Measurements from ENCODE around the gene RASA3.
"Not testable (repeated sequence)": the region's sequence is repeated elsewhere in the genome, so short reads cannot be mapped to it uniquely, and the experiment has no call there.

Gene RASA3

DNA sequence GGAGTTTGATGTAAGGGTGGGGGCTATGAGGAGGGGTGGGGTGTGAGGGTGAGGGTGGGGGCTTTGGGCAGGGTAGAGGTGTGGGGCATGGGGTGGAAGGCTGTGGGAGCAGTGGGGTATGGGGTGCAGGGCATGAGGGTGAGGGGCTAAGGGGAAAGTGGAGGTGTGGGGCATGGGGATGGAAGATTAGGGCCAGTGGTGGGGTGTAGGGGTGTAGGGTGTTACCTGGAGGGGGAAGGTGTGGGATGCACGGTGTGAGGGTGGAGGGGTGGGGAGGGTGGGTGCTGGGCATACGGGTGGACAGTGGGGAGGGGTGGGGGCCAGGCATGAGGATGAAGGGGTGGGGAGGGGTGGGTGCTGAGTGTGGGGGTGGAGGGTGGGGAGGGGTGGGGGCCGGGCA, 22.9 kb upstream of the RASA3 start:
- no peak for DNase-seq

DNA sequence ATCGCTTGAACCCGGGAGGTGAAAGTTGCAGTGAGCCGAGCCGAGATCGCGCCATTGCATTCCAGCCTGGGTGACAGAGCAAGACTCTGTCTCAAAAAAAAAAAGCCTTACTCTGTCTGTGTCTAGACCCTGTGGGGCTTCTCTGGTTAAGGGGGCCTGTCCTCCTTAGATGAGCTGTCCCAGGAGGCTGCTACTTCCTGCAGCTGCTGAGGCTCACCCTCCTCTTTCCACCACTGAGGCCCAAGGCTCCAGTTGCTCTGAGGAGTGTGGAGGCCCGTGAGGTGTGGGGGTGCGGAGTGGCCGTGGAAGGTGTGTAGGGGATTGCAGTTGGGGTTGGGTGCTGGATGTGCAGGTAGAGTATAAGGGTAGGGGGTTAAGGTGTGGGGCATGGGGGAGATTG, 22.1 kb upstream of the RASA3 start:
- DNase-seq = no peak

DNA sequence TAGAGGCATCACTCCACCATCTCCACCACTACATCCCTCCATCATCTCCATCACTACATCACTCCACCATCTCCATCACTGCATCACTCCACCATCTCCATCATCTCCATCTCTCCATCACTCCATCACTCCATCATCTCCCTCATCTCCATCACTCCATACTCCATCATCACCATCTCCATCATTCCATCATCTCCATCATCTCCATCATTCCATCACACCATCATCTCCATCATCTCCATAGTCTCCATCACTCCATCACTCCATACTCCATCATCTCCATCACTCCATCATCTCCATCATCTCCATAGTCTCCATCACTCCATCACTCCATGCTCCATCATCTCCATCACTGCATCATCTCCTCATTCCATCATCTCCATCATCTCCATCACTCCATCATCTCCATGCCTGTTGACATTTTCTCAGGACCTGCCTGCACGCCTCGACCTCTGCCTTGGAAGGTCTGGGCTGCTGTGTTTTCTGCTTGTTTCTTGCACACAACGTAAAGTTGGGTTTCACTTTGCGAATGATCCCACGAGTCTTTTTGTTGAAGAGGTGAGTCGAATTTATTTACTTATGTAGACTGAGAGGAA, 21.2 kb upstream of the RASA3 start:
- DNase-seq = no peak

DNA sequence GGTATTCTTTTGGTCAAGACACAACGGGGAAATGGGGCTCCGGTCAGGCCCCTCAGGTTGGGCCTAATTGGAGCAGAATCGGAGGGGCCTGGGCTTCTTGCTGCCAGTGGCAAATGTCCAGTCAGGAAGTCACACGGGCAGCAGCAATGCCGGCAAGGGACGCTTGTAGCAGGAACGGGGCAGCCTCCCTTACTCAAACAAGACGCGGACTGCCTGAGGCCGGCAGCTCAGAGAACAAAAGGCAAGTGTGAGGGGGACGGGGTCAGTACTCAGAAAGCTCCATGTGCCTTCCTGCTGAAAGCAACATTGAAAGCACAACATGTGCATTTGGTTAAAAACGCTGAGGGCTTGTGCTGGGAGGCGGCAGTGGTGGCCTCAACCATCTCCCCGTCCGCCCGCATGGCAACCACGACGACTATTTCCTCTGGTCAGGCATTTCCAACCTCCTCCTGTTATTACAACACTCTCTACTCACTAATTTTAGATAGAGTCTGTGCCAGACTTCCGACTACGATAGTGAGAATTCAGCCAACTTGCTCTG, 20.5 kb upstream of the RASA3 start:
- no peak for DNase-seq

DNA sequence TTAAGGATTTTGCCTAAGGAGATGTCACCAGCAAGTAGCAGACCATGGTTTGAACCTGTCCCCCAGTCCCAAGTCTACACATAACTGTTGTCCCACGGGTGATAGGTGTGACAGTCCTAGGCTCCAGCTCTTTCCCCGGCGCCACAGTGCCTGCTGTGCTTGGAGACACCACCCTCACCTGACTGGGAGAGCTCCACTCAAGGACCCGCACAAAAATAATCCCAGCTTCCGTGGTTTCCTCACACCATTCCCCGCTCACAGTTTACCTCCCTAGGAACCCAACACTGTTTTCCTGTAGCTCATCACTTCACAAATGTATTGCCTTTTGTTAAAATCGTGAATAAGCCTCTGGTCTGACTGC, 19.8 kb upstream of the RASA3 start:
- DNase-seq = no peak

DNA sequence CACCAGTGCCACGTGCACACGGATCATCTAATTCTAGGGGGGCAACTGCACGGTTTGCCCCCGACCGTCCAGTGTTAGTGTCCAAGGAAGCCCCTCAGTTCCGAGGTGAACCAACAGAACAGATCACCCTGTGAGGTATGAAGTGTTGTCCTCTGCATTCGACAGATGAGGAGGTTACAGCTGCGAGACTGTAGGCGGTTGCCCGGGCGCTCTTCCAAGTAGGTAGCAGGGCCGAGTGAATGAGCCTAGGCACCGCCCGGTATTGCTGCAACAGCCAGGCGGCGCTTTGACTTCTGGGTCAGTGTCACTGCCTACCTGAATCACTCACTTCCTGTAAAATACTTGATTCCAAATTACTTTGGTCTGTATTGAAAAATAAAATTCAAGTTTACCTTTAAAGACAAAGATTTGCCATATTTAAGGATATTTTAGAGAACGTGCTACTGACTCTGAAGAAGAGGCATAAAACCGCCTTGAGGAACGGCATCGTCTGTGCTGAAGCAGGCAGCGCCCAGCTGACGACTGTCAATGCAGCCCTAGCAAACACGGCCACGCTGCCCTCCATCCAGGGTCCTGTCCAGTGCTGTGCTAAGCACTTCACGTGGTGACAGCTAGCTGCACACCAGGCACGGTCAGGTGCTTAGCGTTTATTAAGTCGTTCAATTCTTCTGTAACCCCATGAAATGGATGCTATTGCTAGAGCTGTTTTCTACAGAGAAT, 19.3 kb upstream of the RASA3 start:
- no peak for DNase-seq

DNA sequence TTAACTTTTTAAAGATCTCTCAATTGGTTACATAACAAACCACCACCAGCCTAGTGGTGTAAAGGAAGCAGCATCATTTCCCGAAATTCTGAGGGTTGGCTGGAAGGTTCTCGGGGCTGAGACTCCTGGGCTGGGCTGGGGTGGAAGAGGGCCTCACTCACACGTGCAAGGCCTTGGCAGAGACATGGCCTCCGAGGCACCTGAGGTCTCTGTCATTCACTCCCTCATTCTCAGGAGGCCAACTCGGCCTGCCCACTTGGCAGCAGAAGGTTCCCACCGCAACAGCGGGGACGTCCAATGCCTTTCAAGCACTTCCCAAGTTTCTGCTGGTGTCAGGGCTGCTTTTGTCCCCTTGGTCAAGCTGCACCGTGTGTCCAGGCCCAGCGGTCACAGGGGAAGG, 18.6 kb upstream of the RASA3 start:
- no peak for DNase-seq

DNA sequence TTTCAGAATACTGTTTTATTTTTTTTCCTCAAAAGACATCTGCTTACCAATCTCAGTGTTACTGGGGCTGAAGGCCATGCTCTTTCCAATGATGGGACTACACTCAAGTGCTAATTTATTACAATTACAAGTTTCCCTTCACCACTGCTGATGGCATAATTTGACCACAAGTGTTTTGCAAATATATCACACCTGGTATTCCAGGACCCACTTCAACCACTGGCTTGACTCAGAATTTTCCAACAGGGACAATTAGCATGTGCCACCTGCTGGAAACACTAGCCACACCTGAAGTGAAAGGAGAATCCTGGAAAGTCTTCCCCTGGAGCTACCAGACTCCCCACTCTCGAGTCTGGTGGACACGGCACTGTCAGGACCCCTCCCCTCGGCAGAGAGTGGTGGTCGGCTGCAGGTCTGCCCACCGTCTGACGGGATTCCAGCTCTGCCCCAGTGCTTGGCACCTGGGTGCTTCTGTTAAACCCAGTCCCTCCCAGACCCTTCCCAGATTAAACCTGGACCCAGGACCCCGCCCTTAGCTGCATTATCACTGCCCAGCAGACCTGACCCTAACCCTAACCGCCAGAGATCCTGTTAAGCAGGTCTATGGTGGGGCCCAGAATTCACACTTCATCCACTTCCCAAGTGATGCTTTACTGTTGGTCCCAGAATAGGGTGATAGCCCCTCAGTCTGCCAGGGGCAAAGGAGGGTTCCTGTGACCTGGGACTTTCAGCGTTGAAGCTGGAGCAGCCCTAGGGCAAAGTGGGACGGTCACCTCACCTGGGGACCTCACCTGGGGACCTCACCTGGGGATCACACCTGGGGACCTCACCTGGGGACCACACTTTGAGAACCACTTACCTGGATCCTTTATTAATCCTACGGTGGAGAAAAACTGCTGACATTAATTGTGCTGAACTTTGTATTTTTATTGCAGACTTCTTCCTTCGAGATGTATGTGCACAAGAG, 17.6 kb upstream of the RASA3 start:
- DNase-seq = no peak

DNA sequence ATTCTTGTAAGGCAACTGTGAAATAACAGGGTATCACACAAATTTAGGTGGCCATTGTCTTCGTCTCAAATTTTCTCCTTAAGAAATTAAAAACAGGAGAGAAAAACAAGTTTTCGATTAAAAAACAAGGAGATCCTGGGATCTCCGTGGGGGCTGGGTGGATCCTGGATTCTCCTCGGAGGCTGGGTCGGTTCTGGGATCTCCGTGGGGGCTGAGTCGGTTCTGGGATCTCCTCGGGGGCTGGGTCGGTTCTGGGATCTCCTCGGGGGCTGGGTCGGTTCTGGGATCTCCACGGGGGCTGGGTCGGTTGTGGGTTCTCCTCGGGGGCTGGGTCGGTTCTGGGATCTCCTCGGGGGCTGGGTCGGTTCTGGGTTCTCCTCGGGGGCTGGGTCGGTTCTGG, 16.5 kb upstream of the RASA3 start:
- DNase-seq = not testable (repeated sequence)

DNA sequence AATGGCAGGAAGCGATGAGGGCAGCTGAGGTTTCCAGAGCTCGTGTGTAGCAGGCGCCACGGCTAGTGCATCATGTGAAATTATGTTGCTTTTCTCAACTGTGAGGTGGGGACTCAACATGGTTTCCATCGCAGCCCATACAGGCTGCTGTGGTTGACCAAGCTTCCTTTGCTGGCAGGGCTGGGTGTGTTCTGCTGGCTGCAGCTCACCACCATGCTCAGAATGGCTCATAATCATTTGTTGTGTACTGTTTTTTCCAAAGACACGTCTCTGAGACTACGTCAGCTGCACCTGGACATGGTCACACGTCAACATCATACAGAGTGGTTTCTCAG, 16.1 kb upstream of the RASA3 start:
- DNase-seq = peak; percentile 93

DNA sequence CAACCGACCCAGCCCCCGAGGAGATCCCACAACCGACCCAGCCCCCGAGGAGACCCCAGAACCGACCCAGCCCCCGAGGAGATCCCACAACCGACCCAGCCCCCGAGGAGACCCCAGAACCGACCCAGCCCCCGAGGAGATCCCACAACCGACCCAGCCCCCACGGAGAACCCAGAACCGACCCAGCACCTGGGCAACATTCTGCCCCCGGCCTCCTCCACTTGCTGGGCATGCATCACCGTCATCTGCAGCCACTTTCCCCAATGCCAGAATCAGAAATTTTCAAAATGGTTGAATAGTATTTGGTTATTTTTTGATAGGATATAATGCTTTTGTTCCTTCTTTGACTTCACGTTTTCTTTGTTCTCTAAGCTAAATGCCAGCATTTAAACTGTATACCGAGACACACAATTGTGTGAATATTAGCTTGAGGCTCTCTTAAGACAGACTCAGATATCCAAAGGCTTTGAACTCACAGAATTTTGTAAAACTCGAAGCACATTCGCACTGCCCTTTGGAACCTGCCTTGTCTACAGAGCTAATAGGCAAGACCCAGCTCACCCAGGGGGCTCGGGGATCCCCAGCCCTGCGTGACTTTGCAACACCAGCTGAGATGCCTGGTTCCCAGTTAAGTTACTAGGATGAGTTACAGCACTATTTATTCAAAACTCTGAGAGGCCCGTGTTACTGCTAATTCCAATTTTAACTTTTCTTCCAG, 15.5 kb upstream of the RASA3 start:
- DNase-seq = no peak

DNA sequence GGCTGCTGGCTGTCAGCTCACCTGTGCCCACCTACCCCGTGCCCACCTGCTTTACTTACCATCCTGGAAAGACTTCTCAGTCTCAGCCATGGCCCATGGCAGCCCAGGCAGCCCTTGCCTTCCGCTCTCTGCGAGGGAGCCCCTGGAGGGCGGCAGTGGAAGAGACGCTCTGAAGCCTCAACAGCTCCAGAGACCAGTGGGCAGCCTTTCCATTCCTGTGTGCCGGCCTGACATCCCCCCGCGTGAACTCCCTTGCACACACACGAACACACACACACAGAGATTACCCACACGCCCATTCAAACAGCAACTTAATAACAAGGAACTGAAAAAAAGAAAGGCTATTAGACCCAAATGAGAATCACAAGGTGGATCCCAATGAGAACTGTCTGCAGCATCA, 14.2 kb upstream of the RASA3 start:
- no peak for DNase-seq

DNA sequence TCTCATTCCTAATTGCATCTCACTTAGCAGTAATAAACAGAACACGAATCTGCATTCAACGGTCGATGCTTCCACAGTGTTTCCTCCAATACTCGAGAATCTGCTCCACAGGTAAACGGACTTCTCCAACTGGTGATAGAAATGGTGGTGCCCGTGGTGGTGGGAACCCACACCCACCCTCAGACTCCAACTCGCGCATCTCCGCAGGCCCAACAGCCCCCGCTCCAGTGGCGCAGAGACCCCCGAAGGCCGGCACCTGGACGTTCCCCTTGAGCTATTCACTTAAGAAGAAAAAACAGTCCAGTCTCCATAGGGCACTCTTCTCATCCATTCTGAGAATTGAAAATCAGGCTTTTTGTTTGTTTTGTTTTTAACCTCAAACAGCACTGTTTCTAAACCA, 13.8 kb upstream of the RASA3 start:
- DNase-seq = no peak

DNA sequence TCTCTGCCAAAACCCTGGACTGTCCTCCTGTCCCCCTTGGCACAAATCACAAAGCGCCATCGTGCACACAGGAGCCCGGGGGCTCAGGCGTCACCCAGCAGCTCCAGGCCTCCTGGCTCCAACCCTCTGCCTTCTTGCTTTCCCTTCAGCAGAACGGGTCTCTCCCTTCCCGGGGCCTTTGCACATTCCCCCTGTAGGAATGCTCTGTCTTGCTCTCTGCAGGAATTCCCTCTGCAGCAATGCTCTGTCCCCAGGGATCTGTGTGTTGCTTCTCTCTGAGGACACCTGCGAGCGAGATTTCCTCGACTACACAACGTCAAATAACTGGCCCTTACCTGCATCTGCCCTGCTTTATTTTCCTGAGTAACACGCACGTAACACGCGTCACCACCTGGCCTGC, 13.3 kb upstream of the RASA3 start:
- DNase-seq = no peak

DNA sequence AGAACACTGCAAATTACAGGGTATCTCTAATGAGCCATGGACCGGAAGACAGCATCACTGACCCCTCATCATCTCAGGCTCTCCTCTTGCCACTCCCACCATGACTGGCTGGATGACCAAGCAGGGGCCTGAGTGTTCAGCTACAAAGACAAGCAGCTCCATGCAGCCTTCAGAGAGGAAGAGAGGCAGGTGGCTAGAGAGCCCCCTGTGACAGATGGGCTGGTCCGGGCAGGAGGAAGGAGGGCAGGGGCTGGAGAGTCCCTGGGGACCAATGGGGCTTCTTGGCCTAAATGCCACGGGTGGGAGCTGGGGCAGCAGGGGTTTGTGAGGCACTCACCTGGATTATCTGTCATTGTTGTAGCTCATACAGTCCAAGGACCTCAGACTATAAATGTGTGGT, 12.8 kb upstream of the RASA3 start:
- DNase-seq = no peak

DNA sequence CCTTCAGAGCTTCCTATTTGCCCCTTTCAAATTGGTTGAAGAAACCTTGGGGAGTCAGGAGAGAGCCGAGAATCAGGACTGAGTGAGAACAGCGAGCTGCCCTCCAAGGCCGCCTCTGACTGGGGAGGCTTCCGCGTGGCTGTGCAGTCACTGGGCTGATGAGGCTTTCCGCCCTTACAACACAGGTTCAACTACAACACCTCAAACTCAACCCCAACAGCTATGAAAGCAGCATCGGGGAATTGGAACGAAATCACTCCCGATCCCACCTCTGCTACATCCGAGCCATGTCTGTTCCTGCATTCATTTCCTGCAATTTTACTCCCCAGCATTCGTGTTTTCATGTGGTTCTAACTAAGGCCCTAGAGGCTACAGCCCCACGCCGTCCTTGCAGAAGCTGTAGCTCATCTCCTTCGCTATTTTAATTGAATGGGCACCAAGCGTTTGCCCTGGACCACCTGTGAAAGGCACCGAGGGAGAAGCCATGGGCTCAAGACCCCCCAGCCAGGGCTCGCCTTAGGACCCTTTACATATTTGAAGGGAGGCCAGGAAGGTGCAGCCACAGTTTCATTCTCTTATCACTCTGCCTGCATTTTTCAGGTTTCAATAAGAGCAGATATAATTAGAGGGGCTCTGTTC, 12.3 kb upstream of the RASA3 start:
- no peak for DNase-seq

DNA sequence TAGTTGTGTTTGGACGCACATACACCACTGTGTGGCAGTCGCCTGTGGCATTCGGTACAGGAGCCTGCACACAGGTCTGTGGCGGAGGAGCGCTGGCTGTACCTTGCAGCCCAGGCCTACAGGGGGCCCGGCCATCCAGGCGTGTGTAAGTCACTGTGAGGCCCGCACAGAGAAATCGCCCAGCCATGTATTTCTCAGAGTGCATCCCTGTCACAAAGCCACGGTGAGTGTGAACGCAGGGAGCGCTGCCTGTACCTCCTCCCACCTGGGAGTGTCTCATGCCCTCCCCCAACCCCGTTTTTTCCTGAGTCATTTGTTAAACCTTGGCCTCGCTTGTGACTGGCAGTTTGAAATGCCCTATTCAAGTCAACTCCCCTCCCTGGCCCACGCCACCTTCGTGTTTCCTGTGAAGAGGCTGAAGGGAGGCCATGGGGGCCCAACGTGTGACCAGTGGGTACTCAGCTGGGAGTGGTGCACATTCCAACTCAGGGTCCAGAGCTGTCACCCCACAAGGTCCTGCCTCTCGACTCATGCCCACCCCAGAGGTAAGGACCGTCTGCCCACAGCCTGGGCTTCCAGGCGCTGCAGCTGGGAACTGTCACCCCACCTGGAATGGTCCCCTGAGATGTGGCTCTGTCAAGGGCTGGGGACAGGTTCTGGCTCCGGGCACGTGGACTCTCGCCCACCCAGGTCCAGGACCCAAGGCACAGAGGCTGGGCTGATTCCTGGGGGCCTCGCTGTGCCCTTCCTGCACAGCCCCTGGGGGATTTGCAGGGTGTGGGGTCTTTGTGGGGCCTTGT, 11.6 kb upstream of the RASA3 start:
- DNase-seq = no peak

DNA sequence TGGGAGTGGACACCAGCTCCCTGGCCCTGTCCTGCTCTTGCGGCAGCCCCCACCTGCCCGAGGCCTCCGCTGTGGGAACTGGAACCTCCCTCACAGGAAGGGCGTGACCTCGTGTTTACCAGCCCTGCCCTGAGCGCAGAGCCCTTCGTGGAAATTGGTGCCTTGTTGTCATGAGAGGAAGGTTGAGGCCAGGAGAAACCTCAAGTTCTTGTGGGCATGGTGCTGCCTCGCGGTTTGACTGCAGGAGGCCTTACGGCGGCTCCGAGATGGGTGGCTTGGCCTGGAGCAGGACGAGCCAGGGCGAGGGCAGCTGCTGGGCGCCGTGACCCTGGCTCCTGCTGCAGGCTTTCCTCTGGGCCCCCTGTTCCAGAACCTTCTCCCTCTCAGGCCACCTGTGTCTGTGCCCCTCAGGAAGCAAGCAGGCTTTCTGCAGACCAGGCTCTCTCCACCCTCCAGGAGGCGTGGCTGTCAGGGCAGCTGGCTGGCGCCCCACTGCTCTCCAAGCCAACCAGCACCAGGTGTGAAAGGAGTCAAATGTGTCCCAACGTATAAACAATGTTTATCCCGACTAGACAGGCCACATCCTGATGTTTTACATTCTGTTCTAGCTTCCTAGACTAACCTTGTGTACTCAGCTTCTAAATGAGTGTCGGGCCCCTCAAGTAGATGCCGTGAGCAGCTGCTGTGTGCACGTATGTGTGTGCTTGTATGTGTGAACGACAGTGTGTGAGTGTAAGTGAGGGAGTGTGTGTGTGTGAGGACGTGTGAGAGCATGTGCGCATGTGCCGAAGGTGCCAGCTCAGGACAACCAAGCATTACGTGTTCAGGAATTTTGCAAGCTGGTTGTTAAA, 10.4 kb upstream of the RASA3 start:
- peak; percentile 49 for DNase-seq

DNA sequence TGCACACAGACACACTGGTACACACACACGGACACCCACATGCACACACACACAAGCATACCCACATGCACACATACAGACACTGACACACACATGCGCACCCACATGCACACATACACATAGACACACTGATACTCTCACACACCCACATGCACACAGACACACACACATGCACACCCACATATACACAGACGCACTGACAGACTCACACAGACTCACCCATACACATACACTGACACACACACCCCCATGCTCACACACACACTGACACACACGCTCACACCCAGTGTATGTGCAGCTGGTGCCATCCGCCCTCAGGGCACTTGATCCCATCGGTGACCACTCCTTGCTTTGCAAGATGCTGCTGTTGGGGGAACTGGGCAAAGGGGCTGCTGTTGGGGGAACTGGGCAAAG, 9.7 kb upstream of the RASA3 start:
- no peak for DNase-seq

DNA sequence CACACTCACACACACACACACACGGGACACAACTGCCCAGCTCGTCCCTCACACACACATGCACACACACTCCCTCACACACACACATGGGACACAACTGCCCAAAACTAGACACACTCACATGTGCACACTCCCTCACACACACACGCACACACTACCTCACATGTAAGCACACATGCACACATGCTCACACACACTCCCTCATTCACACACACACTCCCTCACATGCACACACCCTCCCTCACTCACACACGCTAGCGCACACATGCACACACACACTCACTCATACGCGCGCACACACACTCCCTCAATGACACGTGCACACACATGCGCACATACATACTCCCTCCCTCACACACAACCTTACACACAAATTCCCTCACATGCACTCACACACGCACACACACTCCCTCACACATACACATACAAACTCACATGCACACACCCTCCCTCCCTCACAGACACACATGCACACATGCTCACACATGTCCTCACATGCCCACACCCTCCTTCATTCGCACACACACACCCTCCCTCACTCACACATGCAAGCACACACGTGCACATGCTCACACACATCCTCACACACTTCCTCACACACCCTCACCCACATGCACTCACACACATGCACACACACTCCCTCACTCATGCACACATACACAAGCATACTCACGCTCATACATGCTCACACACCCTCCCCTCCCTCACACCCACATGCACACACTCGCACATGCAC, 9.0 kb upstream of the RASA3 start:
- no peak for DNase-seq
